GM12873 (cell line): ENCODE measurements around the gene CES3.

ENCODE experiments used
- TF ChIP-seq, protein P1 (sequence below): IDR thresholded peaks from 2 replicates; pipeline ENCODE4 v1.5.1; 2012; ENCODE audit warnings: low read depth, mild to moderate bottlenecking, moderate library complexity, low read length, control low read depth; ENCODE audit not compliant: insufficient read depth; ENCODE audit errors: missing control alignments

The CES3 gene

DNA sequence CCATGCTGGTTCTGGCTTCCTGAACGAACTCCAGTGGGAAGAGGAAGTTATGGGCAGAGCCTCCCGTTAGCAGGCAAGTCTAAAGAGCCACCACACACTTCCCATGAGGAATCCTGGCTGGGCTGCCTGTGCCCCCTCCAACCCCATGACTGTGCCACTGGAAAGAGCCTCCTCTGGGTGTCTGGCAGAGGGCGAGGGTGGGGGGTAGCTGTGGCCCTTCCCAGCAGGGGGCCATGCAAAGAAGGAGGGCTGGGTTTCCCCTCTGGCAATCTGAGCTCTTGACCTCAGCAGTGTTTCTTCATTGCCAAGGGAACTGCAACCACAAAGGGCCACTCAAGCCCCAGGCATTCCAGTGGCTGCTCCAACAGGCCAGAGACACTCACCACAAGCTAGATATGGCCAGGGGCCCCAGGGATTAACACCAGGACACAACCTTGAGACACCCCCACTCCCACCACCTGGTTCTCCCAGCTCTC lies 34.1 kb upstream of the CES3 start:
- TF ChIP-seq, protein P1, sequence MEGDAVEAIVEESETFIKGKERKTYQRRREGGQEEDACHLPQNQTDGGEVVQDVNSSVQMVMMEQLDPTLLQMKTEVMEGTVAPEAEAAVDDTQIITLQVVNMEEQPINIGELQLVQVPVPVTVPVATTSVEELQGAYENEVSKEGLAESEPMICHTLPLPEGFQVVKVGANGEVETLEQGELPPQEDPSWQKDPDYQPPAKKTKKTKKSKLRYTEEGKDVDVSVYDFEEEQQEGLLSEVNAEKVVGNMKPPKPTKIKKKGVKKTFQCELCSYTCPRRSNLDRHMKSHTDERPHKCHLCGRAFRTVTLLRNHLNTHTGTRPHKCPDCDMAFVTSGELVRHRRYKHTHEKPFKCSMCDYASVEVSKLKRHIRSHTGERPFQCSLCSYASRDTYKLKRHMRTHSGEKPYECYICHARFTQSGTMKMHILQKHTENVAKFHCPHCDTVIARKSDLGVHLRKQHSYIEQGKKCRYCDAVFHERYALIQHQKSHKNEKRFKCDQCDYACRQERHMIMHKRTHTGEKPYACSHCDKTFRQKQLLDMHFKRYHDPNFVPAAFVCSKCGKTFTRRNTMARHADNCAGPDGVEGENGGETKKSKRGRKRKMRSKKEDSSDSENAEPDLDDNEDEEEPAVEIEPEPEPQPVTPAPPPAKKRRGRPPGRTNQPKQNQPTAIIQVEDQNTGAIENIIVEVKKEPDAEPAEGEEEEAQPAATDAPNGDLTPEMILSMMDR, result no peak

DNA sequence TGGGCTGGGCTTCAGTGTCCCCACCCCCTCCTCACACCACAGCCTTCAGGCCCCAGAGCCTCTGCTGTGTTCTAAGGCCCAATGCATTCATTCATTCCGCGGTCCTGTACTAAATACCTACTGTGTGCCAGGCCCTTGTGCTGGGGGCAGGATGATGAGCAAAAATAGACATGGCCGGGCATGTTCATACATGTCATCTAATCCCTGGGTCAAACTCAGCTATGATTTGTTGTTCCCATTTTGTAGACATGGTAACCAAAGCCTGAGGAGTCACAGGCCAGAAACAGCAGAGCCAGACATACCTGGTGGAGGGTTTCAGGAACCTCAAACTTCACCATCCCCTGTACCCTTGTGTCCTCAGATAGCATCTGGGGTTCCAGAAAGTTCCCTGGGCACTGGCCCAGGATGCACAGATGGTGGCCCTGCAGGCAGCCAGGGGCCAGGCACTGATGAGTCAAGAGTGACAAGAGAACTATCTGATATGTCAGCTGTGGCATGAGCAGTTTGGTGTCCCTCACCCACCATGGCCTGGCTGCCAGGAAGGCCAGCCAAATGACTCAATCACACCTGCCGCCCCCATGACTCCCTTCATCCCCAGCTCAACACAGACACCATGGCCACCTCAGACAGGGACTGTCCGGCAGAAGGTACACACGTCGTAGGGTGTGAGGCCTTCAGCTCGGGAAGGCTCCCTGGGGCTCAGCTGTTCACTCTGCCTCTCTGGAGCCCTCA lies 33.0 kb upstream of the CES3 start:
- TF ChIP-seq, protein P1, result no peak

DNA sequence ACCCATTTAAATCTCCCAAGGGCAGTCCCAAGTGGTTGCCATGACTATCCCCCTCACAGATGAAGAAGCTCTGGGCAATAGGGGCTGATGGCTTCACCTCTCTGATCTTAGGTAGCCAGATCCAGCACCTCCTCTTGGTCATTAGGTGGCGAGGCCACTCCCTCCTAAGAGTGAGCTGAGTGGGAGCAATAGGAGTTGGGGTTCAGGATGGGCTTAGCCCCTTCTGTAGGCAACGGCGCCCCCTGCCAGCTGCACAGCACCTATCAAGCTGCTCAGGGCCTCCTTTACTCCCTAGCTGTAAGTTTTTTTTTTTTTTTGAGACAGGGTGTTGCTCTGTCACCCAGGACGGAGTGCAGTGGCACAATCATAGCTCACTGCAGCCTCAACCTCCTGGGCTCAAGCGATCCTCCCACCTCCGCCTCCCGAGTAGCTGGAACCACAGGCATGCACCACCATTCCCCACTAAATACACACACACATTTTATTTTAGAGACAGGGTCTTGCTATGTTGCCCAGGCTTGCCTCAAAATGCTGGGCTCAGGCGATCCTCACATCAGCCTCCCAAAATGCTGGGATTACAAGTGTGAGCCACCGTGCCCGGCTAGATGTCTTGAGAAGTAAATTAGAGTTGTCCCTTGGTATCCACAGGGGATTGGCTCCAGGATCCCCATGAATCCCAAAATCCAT lies 32.2 kb upstream of the CES3 start:
- TF ChIP-seq, protein P1, result peak; percentile 61

DNA sequence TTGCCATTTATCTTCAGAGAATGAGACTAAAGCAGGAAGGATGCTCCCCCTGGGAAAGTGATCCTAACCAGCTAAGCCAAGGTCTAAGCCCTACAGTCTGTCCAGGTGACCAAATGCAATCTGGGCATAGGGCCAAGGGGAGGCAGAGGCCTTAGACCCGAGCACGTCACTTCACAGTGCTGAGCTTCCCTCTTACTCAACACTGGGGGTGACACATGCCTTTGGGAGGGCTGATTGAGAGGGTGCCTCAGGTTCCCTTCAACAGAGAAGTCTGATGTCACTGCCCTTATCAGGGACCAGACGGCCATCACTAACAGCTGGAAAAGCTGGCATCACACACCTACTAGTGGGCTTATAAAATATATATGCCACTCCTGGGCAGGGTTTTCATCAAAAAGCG lies 30.9 kb upstream of the CES3 start:
- TF ChIP-seq, protein P1, result no peak

DNA sequence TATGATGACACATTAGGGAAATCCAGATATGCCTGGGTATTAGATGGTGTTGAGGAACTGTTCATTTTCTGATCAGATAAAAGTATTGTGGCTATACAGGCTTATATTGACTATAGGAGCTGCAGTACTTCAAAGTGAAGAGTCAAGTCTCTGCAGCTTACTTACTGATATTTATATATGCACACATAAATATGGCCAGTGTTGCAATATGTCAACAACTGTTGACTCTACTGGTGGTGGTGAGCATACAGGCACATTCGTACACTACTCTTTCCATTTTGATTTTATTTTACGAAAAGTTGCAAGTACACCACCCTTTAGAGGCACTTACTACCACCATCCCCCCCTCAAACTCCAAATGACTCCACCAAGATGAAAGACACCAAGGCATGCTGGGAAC lies 29.4 kb upstream of the CES3 start:
- TF ChIP-seq, protein P1, result no peak

DNA sequence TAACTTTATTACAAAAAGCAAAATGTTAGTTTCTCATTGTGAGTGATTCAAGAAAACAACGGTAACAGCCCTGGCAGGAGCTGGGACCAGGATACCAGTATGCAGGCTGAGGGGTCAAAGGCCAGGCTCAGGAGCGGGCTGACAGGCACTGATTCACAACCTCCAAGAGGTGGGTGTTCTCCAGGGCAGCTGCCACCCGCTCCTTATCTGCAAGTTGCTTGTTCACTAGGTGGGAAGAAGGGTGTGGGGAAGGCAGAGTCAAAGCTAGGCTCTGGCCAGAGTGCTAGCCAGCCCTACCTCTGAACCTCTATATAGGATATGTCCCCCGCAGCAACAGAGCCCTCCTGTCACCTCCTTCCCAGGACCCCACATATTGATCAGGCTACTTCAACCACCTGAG lies 29.0 kb upstream of the CES3 start:
- TF ChIP-seq, protein P1, result no peak

DNA sequence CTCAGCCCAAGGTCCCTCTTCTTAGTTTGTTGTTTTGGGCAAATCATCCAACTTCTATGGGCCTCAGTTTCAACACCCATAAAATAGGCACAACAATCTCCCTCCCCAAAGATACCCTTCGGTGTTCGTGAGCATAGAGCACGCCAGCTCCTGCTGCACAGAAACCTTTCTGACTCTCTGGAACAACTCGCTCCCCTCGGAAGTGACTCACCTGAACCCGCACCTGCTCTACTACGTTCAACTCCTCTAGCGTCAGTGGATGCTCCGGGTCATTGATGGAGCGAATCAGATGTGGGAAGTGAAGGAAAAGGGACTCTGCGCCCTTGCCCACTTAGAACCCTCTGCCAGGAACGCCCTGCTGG lies 27.3 kb upstream of the CES3 start:
- TF ChIP-seq, protein P1, result no peak
